PC-9 (cell line): ENCODE results near the gene TERT.

ENCODE experiments used
- CTCF ChIP-seq: fragments of 200-600 bp; sonication (generic); conservative IDR thresholded peaks from 2 replicates; pipeline ENCODE4 v1.6.1; 2017; ENCODE audit warnings: mixed run types, antibody characterized with exemption, mild to moderate bottlenecking, moderate library complexity
- EZH2 ChIP-seq: fragments of 200-600 bp; sonication (generic); IDR thresholded peaks from 2 replicates; pipeline ENCODE4 v1.8.0; 2017; ENCODE audit warnings: antibody characterized with exemption, low read depth

- TF ChIP-seq CTCF (no peak), EZH2 (no peak)
Observed at GRCh38 chr5:1212881-1213280, 82.0 kb downstream of the TERT start.
